SK-N-SH (cell line): ENCODE measurements around the gene KCNJ9. TPM values are rescaled to one million over a fixed set of nuclear protein-coding genes. Genes with fewer than 3 reads are reported as not detected.

Experiments used
- CTCF ChIA-PET: fragments of 300-600, 350-600 bp; formaldehyde crosslinking; extraction: SDS; loops from one replicate; lab custom pipeline; 2021; lab: Yijun Ruan, JAX
- POLR2A ChIA-PET: fragments of 350-600 bp; sonication (Branson Sonifier 250); formaldehyde crosslinking; extraction: SDS; loops from one replicate; lab custom pipeline; 2020; ENCODE audit warnings: antibody characterized with exemption, inconsistent platforms; lab: Yijun Ruan, JAX
- DNase-seq: peaks from one replicate; pipeline ENCODE4 v3.0.0; 2012
- H2AFZ ChIP-seq: fragments of 200-600 bp; sonication (generic); 2 replicates; pipeline ENCODE4 v1.8.1; 2016; ENCODE audit warnings: antibody characterized with exemption, mild to moderate bottlenecking, low read depth
- H3F3A ChIP-seq: fragments of 200-600 bp; sonication (generic); replicated peaks from 2 replicates; pipeline ENCODE3; 2016; ENCODE audit warnings: antibody characterized with exemption, mild to moderate bottlenecking; ENCODE audit not compliant: insufficient read depth
- H3K27ac ChIP-seq, 2 experiments: fragments of 200-500 bp in 1 of 2; fragments of 200-600 bp in 1 of 2; sonication (Bioruptor generic) in 1 of 2; sonication (generic), shearing (Covaris generic) in 1 of 2; 2 replicates each; pipeline versions ENCODE4 v1.5.1 to v1.6.1; 2014 to 2016; ENCODE audit warnings: low read depth in 2 of 2, inconsistent platforms in 1 of 2, low read length in 1 of 2, mild to moderate bottlenecking in 1 of 2, mixed read lengths in 1 of 2
- H3K27me3 ChIP-seq: fragments of 200-600 bp; sonication (generic), shearing (Covaris generic); 2 replicates; pipeline ENCODE4 v1.6.1; 2016; ENCODE audit warnings: mixed run types; ENCODE audit not compliant: insufficient read depth
- H3K36me3 ChIP-seq, 2 experiments: fragments of 200-500 bp in 1 of 2; fragments of 200-600 bp in 1 of 2; sonication (Bioruptor generic) in 1 of 2; sonication (generic) in 1 of 2; replicated peaks in 1 of 2; 2 replicates each; pipeline versions ENCODE3 to v1.5.1; 2014 to 2016; ENCODE audit warnings: low read length in 1 of 2, mild to moderate bottlenecking in 1 of 2; ENCODE audit not compliant: insufficient read depth in 2 of 2, control insufficient read depth in 1 of 2
- H3K4me1 ChIP-seq, 2 experiments: fragments of 200-500 bp in 1 of 2; fragments of 200-600 bp in 1 of 2; sonication (Bioruptor generic) in 1 of 2; sonication (generic), shearing (Covaris generic) in 1 of 2; 2 replicates each; pipeline versions ENCODE4 v1.5.1 to v1.6.1; 2014 to 2016; ENCODE audit warnings: low read depth in 1 of 2, low read length in 1 of 2, mixed run types in 1 of 2; ENCODE audit not compliant: insufficient read depth in 2 of 2, control insufficient read depth in 1 of 2
- H3K4me2 ChIP-seq: fragments of 200-600 bp; sonication (generic), shearing (Covaris generic); 2 replicates; pipeline ENCODE4 v1.6.1; 2017; ENCODE audit warnings: mixed run types
- H3K4me3 ChIP-seq, 2 experiments: fragments of 200-500 bp in 1 of 2; fragments of 200-600 bp in 1 of 2; sonication (Bioruptor generic) in 1 of 2; sonication (generic), shearing (Covaris generic) in 1 of 2; 2 replicates each; pipeline versions ENCODE4 v1.5.1 to v1.8.1; 2014 to 2016; ENCODE audit warnings: low read depth in 2 of 2, inconsistent platforms in 1 of 2, low read length in 1 of 2, mild to moderate bottlenecking in 1 of 2, mixed read lengths in 1 of 2, moderate library complexity in 1 of 2
- H3K79me2 ChIP-seq: fragments of 200-600 bp; sonication (generic); 2 replicates; pipeline ENCODE4 v1.8.1; 2017; ENCODE audit warnings: mild to moderate bottlenecking; ENCODE audit not compliant: insufficient read depth
- H3K9ac ChIP-seq: fragments of 200-600 bp; sonication (generic); 2 replicates; pipeline ENCODE4 v1.6.1; 2017; ENCODE audit warnings: mixed run types
- H3K9me2 ChIP-seq: fragments of 200-600 bp; sonication (generic); 2 replicates; pipeline ENCODE4 v1.6.1; 2017; ENCODE audit warnings: mixed run types
- H3K9me3 ChIP-seq: fragments of 200-600 bp; sonication (generic); 2 replicates; pipeline ENCODE4 v1.6.1; 2017; ENCODE audit warnings: mixed run types, mild to moderate bottlenecking, moderate library complexity
- H4K20me1 ChIP-seq: fragments of 200-600 bp; sonication (generic); 2 replicates; pipeline ENCODE4 v1.6.1; 2017; ENCODE audit warnings: mild to moderate bottlenecking, mixed run types; ENCODE audit not compliant: insufficient read depth
- EP300 ChIP-seq, 2 experiments: IDR thresholded peaks; 2 replicates each; pipeline versions ENCODE4 v1.4.0 to v1.6.1; 2012; ENCODE audit warnings: borderline replicate concordance in 1 of 2, low read depth in 1 of 2, low read length in 1 of 2
- FOSL2 ChIP-seq: IDR thresholded peaks from 2 replicates; pipeline ENCODE4 v1.4.0; 2012; ENCODE audit warnings: low read depth, mild to moderate bottlenecking, moderate library complexity, borderline replicate concordance
- FOXM1 ChIP-seq: IDR thresholded peaks from 2 replicates; pipeline ENCODE4 v1.4.0; 2012; ENCODE audit warnings: low read depth, mild to moderate bottlenecking
- GABPA ChIP-seq: IDR thresholded peaks from 2 replicates; pipeline ENCODE4 v1.4.0; 2012; ENCODE audit warnings: low read depth, mild to moderate bottlenecking
- GATA2 ChIP-seq: sonication (generic); formaldehyde crosslinking; IDR thresholded peaks from 2 replicates; pipeline ENCODE4 v1.5.0; 2020; ENCODE audit warnings: mild to moderate bottlenecking, missing genetic modification reagents
- JUND ChIP-seq: IDR thresholded peaks from 2 replicates; pipeline ENCODE4 v1.4.0; 2012
- MEF2A ChIP-seq: IDR thresholded peaks from 2 replicates; pipeline ENCODE4 v1.4.0; 2012; ENCODE audit warnings: low read depth, borderline replicate concordance
- MXI1 ChIP-seq: IDR thresholded peaks from 2 replicates; pipeline ENCODE4 v1.6.1; 2012; ENCODE audit warnings: mild to moderate bottlenecking, low read depth, low read length, improper control_type of control experiment
- RAD21 ChIP-seq: IDR thresholded peaks from 2 replicates; pipeline ENCODE4 v1.6.1; 2012; ENCODE audit warnings: mild to moderate bottlenecking, low read length
- RCOR1 ChIP-seq: fragments of 150-350 bp; IDR thresholded peaks from 2 replicates; pipeline ENCODE4 v1.6.1; 2017; ENCODE audit warnings: antibody characterized with exemption, low read length
- RXRA ChIP-seq: IDR thresholded peaks from 2 replicates; pipeline ENCODE4 v1.4.0; 2012; ENCODE audit warnings: low read depth, mild to moderate bottlenecking, borderline replicate concordance
- SIN3A ChIP-seq: IDR thresholded peaks from 2 replicates; pipeline ENCODE4 v1.6.1; 2012; ENCODE audit warnings: low read depth, mild to moderate bottlenecking, low read length, moderate library complexity, borderline replicate concordance
- SMC3 ChIP-seq: IDR thresholded peaks from 2 replicates; pipeline ENCODE4 v1.6.1; 2012; ENCODE audit warnings: low read depth, low read length, improper control_type of control experiment
- TAF1 ChIP-seq: IDR thresholded peaks from 2 replicates; pipeline ENCODE4 v1.6.1; 2012; ENCODE audit warnings: low read depth, mild to moderate bottlenecking, low read length, moderate library complexity, borderline replicate concordance
- TCF12 ChIP-seq: IDR thresholded peaks from 2 replicates; pipeline ENCODE4 v1.4.0; 2012
- TEAD4 ChIP-seq: IDR thresholded peaks from 2 replicates; pipeline ENCODE4 v1.4.0; 2012; ENCODE audit warnings: mild to moderate bottlenecking, borderline replicate concordance; ENCODE audit not compliant: insufficient read depth
- WGBS: methylation state at CpG from one replicate; pipeline ENCODE4 v1.1.6; 2017; ENCODE audit warnings: low lambda C conversion rate; 5-methylcytosine and 5-hydroxymethylcytosine counted together
- polyA plus RNA-seq, 3 experiments: library from polyadenylated mRNA; depleted of rRNA; stranded (reverse); fragments of >200 nt; gene quantifications; 2 replicates each; pipeline ENCODE4 v1.2.3, GENCODE V29; 2012
- TF ChIP-seq, protein P1 (sequence below): fragments of 150-350 bp; IDR thresholded peaks from 2 replicates; pipeline ENCODE4 v1.6.1; 2016; ENCODE audit warnings: mild to moderate bottlenecking, low read depth, low read length
- TF ChIP-seq, protein P2 (sequence below): IDR thresholded peaks from 2 replicates; pipeline ENCODE4 v1.4.0; 2012; ENCODE audit warnings: low read depth, borderline replicate concordance
- TF ChIP-seq, protein P3 (sequence below): fragments of 150-350 bp; IDR thresholded peaks from 2 replicates; pipeline ENCODE4 v1.6.1; 2017; ENCODE audit warnings: antibody characterized with exemption, low read length, low read depth, borderline replicate concordance
- TF ChIP-seq, protein P4 (sequence below): IDR thresholded peaks from 2 replicates; pipeline ENCODE4 v1.6.1; 2012; ENCODE audit warnings: mild to moderate bottlenecking, low read depth, low read length, moderate library complexity

KCNJ9 gene
- polyA plus RNA-seq, 1 of the 3 experiments (the other 2 are of a cell fraction): 0.02 TPM

DNA sequence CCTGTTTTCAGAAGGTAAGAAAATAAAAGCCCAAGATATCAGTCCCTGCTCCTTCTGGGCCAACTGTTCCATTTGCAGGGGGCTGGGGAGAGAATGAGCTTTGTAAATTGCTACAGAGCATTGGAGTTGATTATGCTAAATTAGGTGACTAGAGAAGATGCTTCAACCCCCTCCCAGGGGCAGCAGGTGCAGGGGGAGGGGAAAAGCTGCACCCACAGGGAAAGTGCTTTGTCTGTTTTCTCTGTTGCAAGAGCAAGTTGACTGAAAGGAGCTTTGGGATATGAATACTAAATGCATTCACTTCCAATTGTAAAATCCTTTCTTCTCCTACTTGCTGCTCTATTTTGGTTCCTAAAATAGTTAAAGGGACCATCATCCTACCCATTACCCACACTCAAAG is 33.0 kb upstream of the KCNJ9 start:
- Histone ChIP-seq H3K36me3 (no peaks in the 10 kb centered on the region), H3F3A (no peaks in the 10 kb centered on the region), H3K9me3 (no peaks in the 10 kb centered on the region), H4K20me1 (no peaks in the 10 kb centered on the region), H3K9ac (no peak overlapping the region), H3K27me3 (peaks cover 48% of the 10 kb centered on the region; the same call in 1 of the 2 replicates), H3K79me2 (no peaks in the 10 kb centered on the region), H3K4me2 (no peak overlapping the region), H3K27ac (no peak overlapping the region)
- TF ChIP-seq GATA2 (CRISPR knock-in tag): no peak
- TF ChIP-seq, all 33 proteins: peak for 0
- no peak overlapping the region for H3K4me3 ChIP-seq
- no peak overlapping the region for H2AFZ ChIP-seq
- no peaks in the 10 kb centered on the region for H3K9me2 ChIP-seq
- ChIA-PET POLR2A (no interaction called here), CTCF (interaction anchor here (1.3 to 7.8 kb wide), 5 partner anchors 17 to 49 kb away, joined by 4 to 163 read pairs (median 28); partner anchors contain the start of genes IGSF8, KCNJ10, KCNJ9 and PIGM)
- no peak for DNase-seq
- peaks cover 0 to 11% of the 10 kb centered on the region in 2 experiments; a peak in 2 of 4 replicates for H3K4me1 ChIP-seq

DNA sequence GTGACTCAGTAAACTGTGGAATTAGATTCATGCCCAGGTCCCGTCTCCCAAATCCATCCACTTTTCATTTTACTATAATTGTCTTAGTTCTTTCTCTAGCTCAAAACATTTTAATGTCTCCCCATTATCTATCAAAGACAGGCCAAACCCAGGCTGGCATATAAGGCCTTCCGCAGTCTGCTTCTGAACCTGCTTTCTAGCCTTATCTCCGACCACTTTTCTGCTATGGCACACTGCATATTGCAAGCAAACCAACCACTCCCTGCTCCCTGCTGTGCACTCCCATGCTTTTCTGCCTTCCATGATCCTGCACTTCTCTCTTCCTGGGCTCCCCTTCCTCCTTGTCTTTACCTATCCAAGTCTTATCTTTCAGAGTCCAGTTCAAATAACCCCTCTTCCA is 32.2 kb upstream of the KCNJ9 start:
- no peak overlapping the region for H3K27ac ChIP-seq
- no peaks in the 10 kb centered on the region for H3K9me3 ChIP-seq
- H3K27me3 ChIP-seq: peaks cover 50% of the 10 kb centered on the region; the same call in 1 of the 2 replicates
- H3K4me3 ChIP-seq: no peak overlapping the region
- peaks cover 0 to 11% of the 10 kb centered on the region in 2 experiments; a peak in 2 of 4 replicates for H3K4me1 ChIP-seq
- H2AFZ ChIP-seq: no peak overlapping the region
- no peaks in the 10 kb centered on the region for H3K9me2 ChIP-seq
- no peaks in the 10 kb centered on the region for H3K36me3 ChIP-seq
- 55% methylated on average over 3 of the region's 3 CpGs for WGBS
- no peak overlapping the region for H3K4me2 ChIP-seq
- no peak overlapping the region for H3K9ac ChIP-seq
- CTCF ChIA-PET: interaction anchor here (1.3 to 7.8 kb wide), 3 partner anchors 18 to 38 kb away, joined by 4 to 163 read pairs (median 123); partner anchors contain the start of genes KCNJ10, KCNJ9 and PIGM
- no peaks in the 10 kb centered on the region for H3K79me2 ChIP-seq
- TF ChIP-seq SIN3A (no peak), TEAD4 (no peak), SMC3 (no peak), TCF12 (no peak), EP300 (IDR thresholded peaks at IDR 0.05; ENCODE audit: borderline replicate concordance in 1 of 2, low read depth in 1 of 2, low read length in 1 of 2) (no peak), GABPA (no peak), RAD21 (no peak), RXRA (no peak), RCOR1 (no peak), FOSL2 (no peak), GATA2 (CRISPR knock-in tag) (no peak), TAF1 (no peak), MEF2A (no peak), MXI1 (no peak), FOXM1 (no peak), JUND (no peak)
- TF ChIP-seq, protein P1, sequence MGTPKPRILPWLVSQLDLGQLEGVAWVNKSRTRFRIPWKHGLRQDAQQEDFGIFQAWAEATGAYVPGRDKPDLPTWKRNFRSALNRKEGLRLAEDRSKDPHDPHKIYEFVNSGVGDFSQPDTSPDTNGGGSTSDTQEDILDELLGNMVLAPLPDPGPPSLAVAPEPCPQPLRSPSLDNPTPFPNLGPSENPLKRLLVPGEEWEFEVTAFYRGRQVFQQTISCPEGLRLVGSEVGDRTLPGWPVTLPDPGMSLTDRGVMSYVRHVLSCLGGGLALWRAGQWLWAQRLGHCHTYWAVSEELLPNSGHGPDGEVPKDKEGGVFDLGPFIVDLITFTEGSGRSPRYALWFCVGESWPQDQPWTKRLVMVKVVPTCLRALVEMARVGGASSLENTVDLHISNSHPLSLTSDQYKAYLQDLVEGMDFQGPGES: no peak
- TF ChIP-seq, protein P2, sequence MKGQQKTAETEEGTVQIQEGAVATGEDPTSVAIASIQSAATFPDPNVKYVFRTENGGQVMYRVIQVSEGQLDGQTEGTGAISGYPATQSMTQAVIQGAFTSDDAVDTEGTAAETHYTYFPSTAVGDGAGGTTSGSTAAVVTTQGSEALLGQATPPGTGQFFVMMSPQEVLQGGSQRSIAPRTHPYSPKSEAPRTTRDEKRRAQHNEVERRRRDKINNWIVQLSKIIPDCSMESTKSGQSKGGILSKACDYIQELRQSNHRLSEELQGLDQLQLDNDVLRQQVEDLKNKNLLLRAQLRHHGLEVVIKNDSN: no peak
- TF ChIP-seq, protein P3, sequence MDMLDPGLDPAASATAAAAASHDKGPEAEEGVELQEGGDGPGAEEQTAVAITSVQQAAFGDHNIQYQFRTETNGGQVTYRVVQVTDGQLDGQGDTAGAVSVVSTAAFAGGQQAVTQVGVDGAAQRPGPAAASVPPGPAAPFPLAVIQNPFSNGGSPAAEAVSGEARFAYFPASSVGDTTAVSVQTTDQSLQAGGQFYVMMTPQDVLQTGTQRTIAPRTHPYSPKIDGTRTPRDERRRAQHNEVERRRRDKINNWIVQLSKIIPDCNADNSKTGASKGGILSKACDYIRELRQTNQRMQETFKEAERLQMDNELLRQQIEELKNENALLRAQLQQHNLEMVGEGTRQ: no peak
- TF ChIP-seq, protein P4, sequence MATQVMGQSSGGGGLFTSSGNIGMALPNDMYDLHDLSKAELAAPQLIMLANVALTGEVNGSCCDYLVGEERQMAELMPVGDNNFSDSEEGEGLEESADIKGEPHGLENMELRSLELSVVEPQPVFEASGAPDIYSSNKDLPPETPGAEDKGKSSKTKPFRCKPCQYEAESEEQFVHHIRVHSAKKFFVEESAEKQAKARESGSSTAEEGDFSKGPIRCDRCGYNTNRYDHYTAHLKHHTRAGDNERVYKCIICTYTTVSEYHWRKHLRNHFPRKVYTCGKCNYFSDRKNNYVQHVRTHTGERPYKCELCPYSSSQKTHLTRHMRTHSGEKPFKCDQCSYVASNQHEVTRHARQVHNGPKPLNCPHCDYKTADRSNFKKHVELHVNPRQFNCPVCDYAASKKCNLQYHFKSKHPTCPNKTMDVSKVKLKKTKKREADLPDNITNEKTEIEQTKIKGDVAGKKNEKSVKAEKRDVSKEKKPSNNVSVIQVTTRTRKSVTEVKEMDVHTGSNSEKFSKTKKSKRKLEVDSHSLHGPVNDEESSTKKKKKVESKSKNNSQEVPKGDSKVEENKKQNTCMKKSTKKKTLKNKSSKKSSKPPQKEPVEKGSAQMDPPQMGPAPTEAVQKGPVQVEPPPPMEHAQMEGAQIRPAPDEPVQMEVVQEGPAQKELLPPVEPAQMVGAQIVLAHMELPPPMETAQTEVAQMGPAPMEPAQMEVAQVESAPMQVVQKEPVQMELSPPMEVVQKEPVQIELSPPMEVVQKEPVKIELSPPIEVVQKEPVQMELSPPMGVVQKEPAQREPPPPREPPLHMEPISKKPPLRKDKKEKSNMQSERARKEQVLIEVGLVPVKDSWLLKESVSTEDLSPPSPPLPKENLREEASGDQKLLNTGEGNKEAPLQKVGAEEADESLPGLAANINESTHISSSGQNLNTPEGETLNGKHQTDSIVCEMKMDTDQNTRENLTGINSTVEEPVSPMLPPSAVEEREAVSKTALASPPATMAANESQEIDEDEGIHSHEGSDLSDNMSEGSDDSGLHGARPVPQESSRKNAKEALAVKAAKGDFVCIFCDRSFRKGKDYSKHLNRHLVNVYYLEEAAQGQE: no peak
- DNase-seq: no peak
- no peaks in the 10 kb centered on the region for H4K20me1 ChIP-seq
- H3F3A ChIP-seq: no peaks in the 10 kb centered on the region
- POLR2A ChIA-PET: no interaction called here
